CD4-positive, alpha-beta memory T cell (primary cell): ENCODE measurements around the gene TTC4. TPM values are rescaled to one million over a fixed set of nuclear protein-coding genes. Genes with fewer than 3 reads are reported as not detected.

Source experiments
- CTCF ChIA-PET: fragments of 350-600 bp; sonication (Branson Sonifier 250); formaldehyde crosslinking; loops from one replicate; lab custom pipeline; 2021; ENCODE audit warnings: inconsistent platforms; ENCODE audit not compliant: partially characterized antibody; lab: Charles Lee
- POLR2A ChIA-PET: fragments of 350-600 bp; sonication (Branson Sonifier 250); formaldehyde crosslinking; loops from one replicate; lab custom pipeline; 2021; ENCODE audit not compliant: partially characterized antibody; lab: Charles Lee
- DNase-seq, 5 donors: peaks; one replicate each; pipeline versions ENCODE4 v3.0.0 to v3.0.0-alpha.2; 2020 to 2022; ENCODE audit warnings: mixed read lengths in 1 of 5
- H3K27ac ChIP-seq: one replicate; pipeline ENCODE4 v1.7.0; 2013; ENCODE audit warnings: low read depth, low read length
- H3K27me3 ChIP-seq: 2 replicates; pipeline ENCODE4 v1.7.0; 2013; ENCODE audit warnings: mild to moderate bottlenecking, low read length, moderate library complexity; ENCODE audit not compliant: insufficient read depth
- H3K36me3 ChIP-seq: 2 replicates; pipeline ENCODE4 v1.7.0; 2013; ENCODE audit warnings: mild to moderate bottlenecking, low read length, moderate library complexity; ENCODE audit not compliant: insufficient read depth
- H3K4me1 ChIP-seq: 2 replicates; pipeline ENCODE4 v1.7.0; 2013; ENCODE audit warnings: mild to moderate bottlenecking, low read length, moderate library complexity; ENCODE audit not compliant: insufficient read depth
- H3K4me3 ChIP-seq, 2 donors: one replicate each; pipeline ENCODE4 v1.7.0; 2013; ENCODE audit warnings: low read length in 2 of 2, mild to moderate bottlenecking in 1 of 2
- H3K9me3 ChIP-seq, 2 donors: one replicate each; pipeline ENCODE4 v1.7.0; 2013; ENCODE audit warnings: low read length in 2 of 2, control low read depth in 1 of 2; ENCODE audit not compliant: control insufficient read depth in 1 of 2
- H3K27ac Mint-ChIP-seq, 7 donors: one replicate each; pipeline ENCODE4 v1.8.0; 2020 to 2021; ENCODE audit warnings: mixed read lengths in 7 of 7, mild to moderate bottlenecking in 6 of 7, inconsistent platforms in 3 of 7, moderate library complexity in 3 of 7
- H3K27me3 Mint-ChIP-seq, 2 donors: one replicate each; pipeline ENCODE4 v1.8.0; 2020 to 2021; ENCODE audit warnings: mixed read lengths in 2 of 2
- H3K36me3 Mint-ChIP-seq, 2 donors: one replicate each; pipeline ENCODE4 v1.8.0; 2020 to 2021; ENCODE audit warnings: mixed read lengths in 2 of 2, inconsistent platforms in 1 of 2, mild to moderate bottlenecking in 1 of 2
- H3K4me1 Mint-ChIP-seq, 4 donors: one replicate each; pipeline ENCODE4 v1.8.0; 2020 to 2021; ENCODE audit warnings: mixed read lengths in 4 of 4, mild to moderate bottlenecking in 1 of 4
- H3K4me3 Mint-ChIP-seq, 8 donors: one replicate each; pipeline ENCODE4 v1.8.0; 2020 to 2021; ENCODE audit warnings: mixed read lengths in 8 of 8, mild to moderate bottlenecking in 7 of 8, moderate library complexity in 6 of 8, inconsistent platforms in 3 of 8
- H3K9me3 Mint-ChIP-seq, 8 donors: one replicate each; pipeline ENCODE4 v1.8.0; 2020 to 2021; ENCODE audit warnings: mixed read lengths in 8 of 8, mild to moderate bottlenecking in 5 of 8, inconsistent platforms in 3 of 8, moderate library complexity in 1 of 8
- intact Hi-C: fragments of 100-400 bp; cut with micrococcal nuclease; formaldehyde crosslinking; loops from one replicate; pipeline ENCODE4 v1.15.1; 2023
- polyA plus RNA-seq, 2 donors: library from polyadenylated mRNA; unstranded; fragments of 300-500 nt; fragmentation: Illumina TruSeq; gene quantifications; one replicate each; pipeline ENCODE4 v1.2.3, GENCODE V29; 2021
- total RNA-seq, 2 experiments: library from RNA; stranded (reverse); gene quantifications; one replicate each; pipeline ENCODE4 v1.2.3, GENCODE V29; 2021

TTC4 gene
- total and polyA plus RNA-seq, 4 experiments from 2014 or later: 20.0 to 24.5 (median 23.0) TPM

GRCh38 chr1:54710841-54711240 lies 4.8 kb upstream of the TTC4 start:
- H3K27ac ChIP-seq: no peak overlapping the region
- peak overlapping the region in 1 of 8 donors; percentile 12 for H3K4me3 Mint-ChIP-seq
- H3K36me3 ChIP-seq: no peaks in the 10 kb centered on the region
- H3K27me3 Mint-ChIP-seq: peaks cover 5 to 16% of the 10 kb centered on the region in 2 donors
- H3K27ac Mint-ChIP-seq: peak overlapping the region in 1 of 7 donors; percentile 9
- peaks cover 6% of the 10 kb centered on the region for H3K4me1 ChIP-seq
- H3K27me3 ChIP-seq: no peaks in the 10 kb centered on the region
- no peaks in the 10 kb centered on the region for H3K36me3 Mint-ChIP-seq
- ChIA-PET CTCF (no interaction called here), POLR2A (no interaction called here)
- H3K4me1 Mint-ChIP-seq: peaks cover 5 to 13% (median 9%) of the 10 kb centered on the region in 4 donors
- no peak overlapping the region for H3K4me3 ChIP-seq
- H3K9me3 Mint-ChIP-seq: peaks cover 0 to 1% (median 0%) of the 10 kb centered on the region in 8 donors
- H3K9me3 ChIP-seq: no peaks in the 10 kb centered on the region
- no peak for DNase-seq
- intact Hi-C loops: no loop called here

- Histone ChIP-seq H3K4me1 (peaks cover 11% of the 10 kb centered on the region), H3K27ac (no peak overlapping the region), H3K4me3 (no peak overlapping the region), H3K36me3 (no peaks in the 10 kb centered on the region), H3K27me3 (no peaks in the 10 kb centered on the region), H3K9me3 (no peaks in the 10 kb centered on the region)
- POLR2A ChIA-PET: no interaction called here
- H3K27ac Mint-ChIP-seq: no peak overlapping the region
- peaks cover 0 to 6% of the 10 kb centered on the region in 2 donors for H3K36me3 Mint-ChIP-seq
- H3K4me3 Mint-ChIP-seq: no peak overlapping the region
- CTCF ChIA-PET: no interaction called here
- no peak for DNase-seq
- intact Hi-C loops: no loop called here
- peaks cover 0 to 1% (median 0%) of the 10 kb centered on the region in 8 donors for H3K9me3 Mint-ChIP-seq
- H3K4me1 Mint-ChIP-seq: peaks cover 10 to 20% (median 15%) of the 10 kb centered on the region in 4 donors
- H3K27me3 Mint-ChIP-seq: peaks cover 5 to 16% of the 10 kb centered on the region in 2 donors
These were observed 4.1 kb upstream of the TTC4 start for GRCh38 chr1:54711536-54711935.

DNA sequence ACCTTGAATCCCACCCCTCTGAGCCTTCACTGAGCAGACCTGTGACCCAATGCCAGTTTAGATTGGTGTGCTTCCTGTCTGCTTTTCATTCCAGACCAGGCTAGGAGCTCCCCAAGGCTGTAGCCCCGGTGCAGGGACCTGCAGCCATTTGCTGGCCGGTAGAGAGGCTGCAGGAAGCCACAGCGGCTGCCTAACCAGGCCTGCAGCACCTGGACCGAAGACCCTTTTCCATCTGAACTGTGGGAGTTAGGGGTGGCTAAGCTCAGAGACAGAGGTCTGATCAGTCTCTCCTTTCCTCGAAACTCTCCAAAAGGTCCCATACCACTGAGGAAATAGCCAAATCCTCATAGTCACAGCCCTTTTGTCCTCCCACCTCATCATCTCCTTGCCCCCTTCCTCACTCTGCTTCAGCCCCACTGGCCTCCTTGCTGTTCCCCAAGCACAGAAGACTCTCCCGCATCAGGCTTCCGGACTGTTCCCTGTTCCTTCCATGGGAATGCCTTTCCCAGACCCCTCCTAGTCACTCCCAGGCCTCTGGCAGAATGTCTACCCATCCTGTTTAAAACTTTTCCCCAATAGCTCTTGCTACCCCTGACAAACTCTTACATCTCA lies 674 bp upstream of the TTC4 start:
- peaks cover 5% of the 10 kb centered on the region for H3K36me3 ChIP-seq
- intact Hi-C loops: loop anchor here (1.0 to 5.0 kb wide), 4 partner anchors 49 to 877 kb away; partner anchors contain the start of genes NDC1, PARS2 and TTC22
- H3K27me3 ChIP-seq: no peaks in the 10 kb centered on the region
- H3K9me3 ChIP-seq: no peaks in the 10 kb centered on the region
- peak overlapping the region; percentile 47 to 98 (median 94) for H3K27ac Mint-ChIP-seq
- peaks cover 13 to 23% of the 10 kb centered on the region in 2 donors for H3K36me3 Mint-ChIP-seq
- H3K9me3 Mint-ChIP-seq: peaks cover 0 to 1% (median 0%) of the 10 kb centered on the region in 8 donors
- H3K4me3 Mint-ChIP-seq: peak overlapping the region; percentile 78 to 93 (median 91)
- peak overlapping the region; percentile 76 to 96 for H3K4me3 ChIP-seq
- CTCF ChIA-PET: interaction anchor here (0.8 to 2.2 kb wide), 4 partner anchors 12 to 661 kb away, joined by 3 to 6 read pairs (median 3); partner anchors contain the start of genes TCEANC2 and TTC22
- peaks cover 17% of the 10 kb centered on the region for H3K4me1 ChIP-seq
- POLR2A ChIA-PET: interaction anchor here (0.6 to 2.6 kb wide), 6 partner anchors 49 to 1520 kb away, joined by 3 to 18 read pairs (median 6); partner anchors contain the start of genes IFT25, PARS2, TCEANC2 and TMEM59
- no peaks in the 10 kb centered on the region for H3K27me3 Mint-ChIP-seq
- DNase-seq: no peak
- H3K27ac ChIP-seq: peak overlapping the region; percentile 78
- H3K4me1 Mint-ChIP-seq: peaks cover 22 to 38% (median 31%) of the 10 kb centered on the region in 4 donors

DNA sequence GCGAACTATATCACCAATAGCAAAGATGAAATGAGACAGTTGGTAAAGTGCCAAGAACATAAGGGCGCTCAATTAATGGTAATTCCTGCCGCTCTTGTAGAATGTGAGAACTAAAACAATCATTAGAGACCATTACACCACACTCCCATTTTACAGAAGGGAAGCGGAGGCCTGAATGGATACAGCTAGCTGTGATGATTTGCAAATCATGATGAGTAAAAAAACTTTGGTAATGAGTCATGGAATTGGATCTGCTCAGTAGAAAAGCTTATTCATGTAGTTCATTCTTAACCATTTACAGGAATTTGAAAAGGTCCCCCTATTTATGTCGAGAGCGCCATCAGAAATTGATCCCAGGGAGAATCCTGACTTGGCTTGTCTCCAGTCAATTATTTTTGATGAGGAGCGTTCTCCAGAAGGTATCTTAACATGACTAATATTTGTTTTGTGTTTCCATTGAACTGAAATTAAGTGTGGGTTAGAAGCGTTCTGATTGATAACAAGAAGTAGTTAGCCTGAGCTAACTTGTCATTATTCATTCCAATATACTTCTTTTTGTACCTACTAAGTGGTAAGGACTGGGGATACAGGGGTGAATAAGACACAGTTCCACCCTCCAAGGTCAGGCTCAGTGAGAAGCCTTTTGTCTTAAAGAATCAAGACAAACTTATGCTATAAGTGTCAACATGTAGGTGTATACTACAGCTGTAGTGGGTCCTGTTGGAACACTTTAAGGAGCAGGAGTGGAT lies 812 bp downstream of the TTC4 start:
- peaks cover 19 to 32% of the 10 kb centered on the region in 2 donors for H3K36me3 Mint-ChIP-seq
- H3K27ac Mint-ChIP-seq: peak overlapping the region; percentile 47 to 98 (median 94)
- Histone ChIP-seq H3K27ac (peak overlapping the region; percentile 78), H3K27me3 (no peaks in the 10 kb centered on the region), H3K4me3 (peak overlapping the region; percentile 76 to 96), H3K9me3 (no peaks in the 10 kb centered on the region), H3K4me1 (peaks cover 17% of the 10 kb centered on the region), H3K36me3 (peaks cover 10% of the 10 kb centered on the region)
- H3K27me3 Mint-ChIP-seq: no peaks in the 10 kb centered on the region
- ChIA-PET CTCF (interaction anchor here (0.8 to 2.2 kb wide), 3 partner anchors 10 to 227 kb away, joined by 3 to 6 read pairs (median 5); no protein-coding TSS in a partner anchor), POLR2A (interaction anchor here (0.8 to 2.6 kb wide), 8 partner anchors 8 to 771 kb away, joined by 3 to 18 read pairs (median 4); partner anchors contain the start of genes IFT25, PARS2, TCEANC2 and TMEM59)
- DNase-seq: no peak
- intact Hi-C loops: loop anchor here (5.0 kb wide), 1 partner anchor 644 kb away; no protein-coding TSS in a partner anchor
- H3K4me3 Mint-ChIP-seq: peak overlapping the region; percentile 78 to 93 (median 91)
- no peaks in the 10 kb centered on the region for H3K9me3 Mint-ChIP-seq
- peaks cover 22 to 38% (median 31%) of the 10 kb centered on the region in 4 donors for H3K4me1 Mint-ChIP-seq

DNA sequence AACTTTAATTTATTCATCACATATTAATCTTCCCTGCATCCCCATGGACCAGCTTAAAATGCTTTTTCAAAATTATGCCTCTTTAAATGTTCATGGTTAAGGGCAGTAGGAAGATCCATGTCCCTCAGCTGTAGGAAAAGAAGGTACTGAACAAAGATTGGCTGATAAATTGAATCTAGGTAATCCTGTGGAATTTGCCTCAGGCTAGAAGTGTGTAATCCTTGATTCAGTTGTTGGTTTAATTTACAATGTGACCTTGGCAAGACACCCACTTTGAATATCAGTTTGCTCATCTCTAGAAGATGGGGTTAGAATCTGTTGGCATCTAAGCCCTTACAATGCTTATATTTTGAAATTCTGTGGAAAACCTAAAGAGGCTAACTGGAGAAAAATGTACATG lies 6.1 kb downstream of the TTC4 start:
- H3K27me3 ChIP-seq: no peaks in the 10 kb centered on the region
- no peak overlapping the region for H3K27ac Mint-ChIP-seq
- H3K36me3 Mint-ChIP-seq: peaks cover 62 to 73% of the 10 kb centered on the region in 2 donors
- H3K4me1 ChIP-seq: peaks cover 4% of the 10 kb centered on the region
- H3K27ac ChIP-seq: no peak overlapping the region
- peaks cover 11 to 17% (median 14%) of the 10 kb centered on the region in 4 donors for H3K4me1 Mint-ChIP-seq
- intact Hi-C loops: no loop called here
- H3K4me3 Mint-ChIP-seq: no peak overlapping the region
- no peaks in the 10 kb centered on the region for H3K9me3 ChIP-seq
- ChIA-PET CTCF (interaction anchor here (1.8 kb wide), 1 partner anchor 80 kb away, joined by 4 read pairs; the partner anchor contains the start of gene TTC22), POLR2A (no interaction called here)
- H3K4me3 ChIP-seq: no peak overlapping the region
- no peaks in the 10 kb centered on the region for H3K9me3 Mint-ChIP-seq
- DNase-seq: no peak
- H3K36me3 ChIP-seq: peaks cover 50% of the 10 kb centered on the region
- H3K27me3 Mint-ChIP-seq: no peaks in the 10 kb centered on the region

DNA sequence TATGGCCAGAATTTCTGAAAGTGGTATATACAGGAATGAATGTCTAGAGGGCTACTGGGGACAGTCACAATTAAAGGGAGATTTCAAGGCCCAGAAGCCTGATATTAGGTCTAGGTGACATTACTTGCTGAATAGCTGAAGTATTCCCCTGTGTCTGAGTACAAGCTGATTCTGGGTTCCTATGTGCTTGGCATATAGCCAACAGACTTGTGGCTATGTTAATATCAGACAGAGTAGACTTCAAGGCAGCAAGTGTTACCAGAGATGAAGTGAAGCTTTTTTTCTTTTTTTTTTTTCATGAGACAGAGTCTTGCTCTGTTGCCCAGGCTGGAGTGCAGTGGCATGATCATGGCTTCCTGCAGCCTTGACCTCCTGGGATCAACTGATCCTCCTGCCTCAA lies 8.3 kb downstream of the TTC4 start:
- H3K9me3 Mint-ChIP-seq: no peaks in the 10 kb centered on the region
- H3K27ac Mint-ChIP-seq: no peak overlapping the region
- intact Hi-C loops: no loop called here

More for the DNA sequence above, 8.3 kb downstream of the TTC4 start:
- Histone ChIP-seq H3K4me3 (no peak overlapping the region), H3K4me1 (no peaks in the 10 kb centered on the region), H3K27me3 (no peaks in the 10 kb centered on the region), H3K36me3 (peaks cover 63% of the 10 kb centered on the region), H3K9me3 (no peaks in the 10 kb centered on the region), H3K27ac (no peak overlapping the region)
- ChIA-PET POLR2A (no interaction called here), CTCF (interaction anchor here (0.8 kb wide), 1 partner anchor 77 kb away, joined by 3 read pairs; the partner anchor contains the start of gene TTC22)
- Mint-ChIP-seq H3K4me1 (peaks cover 1 to 5% (median 4%) of the 10 kb centered on the region in 4 donors), H3K36me3 (peaks cover 64 to 86% of the 10 kb centered on the region in 2 donors), H3K4me3 (no peak overlapping the region), H3K27me3 (no peaks in the 10 kb centered on the region)
- DNase-seq: no peak
